GM11168 (cell line): ENCODE results near the gene CXCL1.

ENCODE experiments used
- in situ Hi-C: fragments of 300-500 bp; cut with MboI; formaldehyde crosslinking; loops from one replicate; pipeline ENCODE4 v1.12.0; 2022; ENCODE audit warnings: low sequenced_read_pairs; ENCODE audit not compliant: unreplicated experiment

CXCL1 gene

DNA sequence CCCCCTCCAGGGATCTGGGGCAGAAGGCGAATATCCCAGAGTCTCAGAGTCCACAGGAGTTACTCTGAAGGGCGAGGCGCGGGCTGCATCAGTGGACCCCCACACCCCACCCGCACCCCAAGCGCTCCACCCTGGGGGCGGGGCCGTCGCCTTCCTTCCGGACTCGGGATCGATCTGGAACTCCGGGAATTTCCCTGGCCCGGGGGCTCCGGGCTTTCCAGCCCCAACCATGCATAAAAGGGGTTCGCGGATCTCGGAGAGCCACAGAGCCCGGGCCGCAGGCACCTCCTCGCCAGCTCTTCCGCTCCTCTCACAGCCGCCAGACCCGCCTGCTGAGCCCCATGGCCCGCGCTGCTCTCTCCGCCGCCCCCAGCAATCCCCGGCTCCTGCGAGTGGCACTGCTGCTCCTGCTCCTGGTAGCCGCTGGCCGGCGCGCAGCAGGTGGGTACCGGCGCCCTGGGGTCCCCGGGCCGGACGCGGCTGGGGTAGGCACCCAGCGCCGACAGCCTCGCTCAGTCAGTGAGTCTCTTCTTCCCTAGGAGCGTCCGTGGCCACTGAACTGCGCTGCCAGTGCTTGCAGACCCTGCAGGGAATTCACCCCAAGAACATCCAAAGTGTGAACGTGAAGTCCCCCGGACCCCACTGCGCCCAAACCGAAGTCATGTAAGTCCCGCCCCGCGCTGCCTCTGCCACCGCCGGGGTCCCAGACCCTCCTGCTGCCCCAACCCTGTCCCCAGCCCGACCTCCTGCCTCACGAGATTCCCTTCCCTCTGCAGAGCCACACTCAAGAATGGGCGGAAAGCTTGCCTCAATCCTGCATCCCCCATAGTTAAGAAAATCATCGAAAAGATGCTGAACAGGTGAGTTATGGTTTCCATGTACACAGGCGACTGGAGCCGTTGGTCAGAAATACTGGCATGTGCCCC is at the start of gene CXCL1:
TSS of gene CXCL1 (plus strand) at position 264 of the 926 bp plus-strand sequence. CDS start at position 342, 78 bp downstream.
- in situ Hi-C loops = no loop called here

DNA sequence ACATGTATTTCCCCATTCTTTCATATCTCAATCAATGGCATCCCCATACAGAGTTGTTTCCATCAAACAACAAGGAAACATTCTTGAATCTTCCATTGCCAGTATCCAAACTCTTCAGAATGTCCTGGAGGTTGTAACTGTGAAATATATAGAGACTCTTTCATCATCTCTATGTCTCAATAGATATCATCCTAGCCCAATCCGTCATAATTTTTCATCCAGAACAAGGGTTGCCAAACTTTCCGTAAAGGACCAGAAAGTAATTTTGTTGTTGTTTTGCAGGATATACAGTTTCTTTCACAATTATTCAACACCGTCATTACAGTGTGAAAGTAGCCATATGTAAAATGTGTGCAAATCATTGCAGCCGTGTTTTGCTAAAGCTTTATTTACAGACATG is 47.9 kb upstream of the CXCL1 start:
- in situ Hi-C loops = no loop called here

GRCh38 chr4:73822389-73822788 is 46.8 kb upstream of the CXCL1 start:
- in situ Hi-C loops = no loop called here

- in situ Hi-C loops = no loop called here
These were observed 46.2 kb upstream of the CXCL1 start for GRCh38 chr4:73822812-73823504.

DNA sequence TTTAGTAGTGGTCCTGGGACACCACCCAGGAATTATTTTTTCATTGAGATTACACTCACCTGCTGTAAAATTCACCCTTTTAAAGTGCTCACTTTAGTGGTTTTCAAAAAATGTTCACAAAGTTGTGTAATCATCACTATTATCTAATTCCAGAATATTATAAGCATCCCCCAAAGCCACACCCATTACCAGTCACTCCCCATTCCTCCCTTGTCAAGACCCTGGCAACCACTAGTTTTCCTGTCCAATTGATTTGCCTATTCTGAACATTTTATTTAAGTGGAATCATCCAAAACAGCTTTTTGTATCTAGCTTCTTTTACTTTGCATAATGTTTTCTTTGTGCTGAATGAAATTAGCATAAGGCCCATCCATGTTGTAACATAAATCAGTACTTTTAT is 45.4 kb upstream of the CXCL1 start:
- in situ Hi-C loops = no loop called here

DNA sequence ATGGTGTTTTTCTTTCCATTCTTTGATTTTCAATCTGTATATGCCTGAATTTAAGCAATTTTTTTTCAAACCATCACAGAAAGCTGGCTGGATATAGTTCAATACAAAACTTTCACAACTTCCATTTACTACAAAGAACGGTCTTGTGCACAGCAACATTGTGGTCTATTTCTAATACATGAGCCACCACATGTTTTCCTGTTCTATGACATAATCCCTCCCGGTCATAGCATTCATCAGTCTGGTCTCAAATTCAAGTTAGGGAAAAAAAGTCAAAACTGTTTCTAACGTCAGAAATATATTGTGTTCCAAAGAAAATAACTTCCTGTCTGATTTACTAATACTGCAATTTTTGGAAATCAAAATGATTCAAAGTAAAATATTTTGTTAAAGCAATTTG is 40.2 kb upstream of the CXCL1 start:
- in situ Hi-C loops = no loop called here

GRCh38 chr4:73831569-73831968 is 37.6 kb upstream of the CXCL1 start:
- in situ Hi-C loops = no loop called here

DNA sequence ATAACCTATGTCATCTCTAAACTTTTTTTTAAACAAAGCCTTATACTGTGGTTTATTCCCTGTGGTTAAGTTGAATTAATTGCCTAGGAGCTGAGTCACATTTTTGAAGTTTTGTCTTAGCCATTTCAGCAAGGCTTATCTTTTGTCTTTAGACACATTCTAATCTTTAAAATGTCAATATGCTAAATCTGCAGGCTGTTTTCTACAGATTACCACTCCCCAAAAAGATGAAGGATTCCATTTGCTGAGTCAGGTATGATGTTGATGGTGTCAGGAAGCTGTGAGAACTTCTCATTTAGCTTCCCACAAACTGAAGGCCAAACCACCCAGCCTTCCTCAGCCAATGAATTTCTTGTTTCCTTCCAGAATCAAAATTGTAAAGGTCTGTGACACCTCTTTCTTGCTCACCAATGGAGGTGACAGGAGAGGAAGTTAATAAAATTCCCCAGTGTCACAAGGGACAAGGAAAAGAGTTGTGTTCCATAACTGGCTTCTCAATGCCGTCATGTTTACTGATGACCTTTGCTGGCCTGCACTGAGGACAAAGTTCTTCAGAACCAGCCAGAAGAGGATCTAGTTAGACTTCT is 36.4 kb upstream of the CXCL1 start:
- in situ Hi-C loops = no loop called here

- in situ Hi-C loops = no loop called here
These were observed 32.6 kb upstream of the CXCL1 start, which contains the start of gene CXCL6 for GRCh38 chr4:73836373-73837279. Gene CXCL6, plus strand, starts transcription at chr4:73836678. Its CDS starts 73 bp downstream, at chr4:73836751.

GRCh38 chr4:73839071-73839470 is 30.1 kb upstream of the CXCL1 start:
- in situ Hi-C loops = no loop called here

DNA sequence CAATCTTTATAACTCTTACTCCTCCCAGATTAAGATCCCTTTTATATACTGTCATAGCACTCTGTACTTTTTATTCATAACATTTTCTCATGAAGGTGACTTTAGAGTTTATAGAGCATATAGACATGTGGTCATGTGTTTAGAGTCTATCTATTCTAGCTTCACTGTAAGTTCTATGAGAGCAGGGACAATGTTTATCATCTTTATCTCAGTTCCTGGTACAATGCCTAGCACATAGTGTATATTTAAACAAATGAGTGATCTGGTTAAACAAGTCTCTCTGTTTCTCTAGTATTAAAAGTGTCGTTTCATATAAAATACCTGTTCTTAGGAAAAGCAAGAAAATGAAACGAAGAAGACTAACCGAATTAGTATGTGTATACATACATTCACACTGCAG is 29.5 kb upstream of the CXCL1 start:
- in situ Hi-C loops = no loop called here

GRCh38 chr4:73841243-73841925 is 27.8 kb upstream of the CXCL1 start:
- in situ Hi-C loops = no loop called here

DNA sequence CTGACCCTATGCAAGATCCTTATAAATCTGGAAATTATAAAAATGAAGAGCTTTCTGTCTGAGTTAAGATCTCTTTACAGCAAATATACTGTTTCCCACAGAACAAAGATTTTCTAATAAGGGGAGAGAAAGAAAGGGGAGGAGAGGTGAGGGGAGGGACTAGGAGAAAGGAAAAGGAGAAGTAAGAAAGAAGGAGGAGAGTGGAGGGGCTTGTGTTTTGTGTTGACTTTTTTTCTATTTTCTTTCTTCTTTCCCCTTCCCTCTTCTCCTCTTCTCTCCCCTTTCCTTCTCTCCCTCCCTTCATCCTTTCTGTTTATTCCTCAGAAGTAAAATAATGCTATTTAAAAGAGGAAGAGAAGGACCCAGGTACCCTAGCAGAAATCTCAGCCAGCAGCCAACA is 26.5 kb upstream of the CXCL1 start:
- in situ Hi-C loops = no loop called here

- in situ Hi-C loops = no loop called here
These were observed 25.8 kb upstream of the CXCL1 start for GRCh38 chr4:73843369-73843768.

DNA sequence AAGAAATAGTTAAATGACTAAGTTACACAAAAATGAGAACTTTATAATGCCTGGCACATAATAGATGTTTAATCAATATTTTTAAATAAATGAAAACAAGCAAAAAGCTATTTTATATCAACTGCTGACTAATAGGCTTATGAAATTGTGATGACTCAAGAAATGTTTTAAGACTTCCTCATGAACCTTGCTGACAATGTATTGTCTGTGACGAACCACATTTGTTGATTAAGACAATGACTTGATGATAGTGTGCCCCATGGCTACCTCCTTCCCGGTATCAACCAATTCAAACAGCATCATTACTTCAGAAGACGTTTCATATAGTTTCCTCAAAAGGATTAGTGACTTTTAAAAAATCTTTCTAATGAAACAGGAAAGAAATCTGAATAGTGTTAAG is 24.8 kb upstream of the CXCL1 start:
- in situ Hi-C loops = no loop called here

DNA sequence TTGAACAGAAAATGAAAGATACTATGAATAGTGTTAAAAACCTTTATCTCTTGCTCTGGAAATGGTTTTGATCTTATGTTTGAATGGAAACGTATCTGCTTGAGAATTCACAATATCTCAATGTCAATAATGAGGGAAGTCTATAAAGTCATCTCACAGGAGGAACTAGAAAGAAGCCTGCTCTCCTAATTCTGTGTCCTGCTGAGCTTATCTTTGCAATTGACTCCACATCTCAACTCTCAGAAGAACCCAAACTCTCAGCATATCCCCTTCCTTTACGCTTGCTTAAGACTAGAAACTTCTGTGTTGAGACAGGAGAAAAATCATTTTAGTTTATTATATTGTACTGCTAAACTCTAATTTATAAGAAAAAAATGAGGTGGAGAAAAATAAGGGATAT is 24.4 kb upstream of the CXCL1 start:
- in situ Hi-C loops = no loop called here

DNA sequence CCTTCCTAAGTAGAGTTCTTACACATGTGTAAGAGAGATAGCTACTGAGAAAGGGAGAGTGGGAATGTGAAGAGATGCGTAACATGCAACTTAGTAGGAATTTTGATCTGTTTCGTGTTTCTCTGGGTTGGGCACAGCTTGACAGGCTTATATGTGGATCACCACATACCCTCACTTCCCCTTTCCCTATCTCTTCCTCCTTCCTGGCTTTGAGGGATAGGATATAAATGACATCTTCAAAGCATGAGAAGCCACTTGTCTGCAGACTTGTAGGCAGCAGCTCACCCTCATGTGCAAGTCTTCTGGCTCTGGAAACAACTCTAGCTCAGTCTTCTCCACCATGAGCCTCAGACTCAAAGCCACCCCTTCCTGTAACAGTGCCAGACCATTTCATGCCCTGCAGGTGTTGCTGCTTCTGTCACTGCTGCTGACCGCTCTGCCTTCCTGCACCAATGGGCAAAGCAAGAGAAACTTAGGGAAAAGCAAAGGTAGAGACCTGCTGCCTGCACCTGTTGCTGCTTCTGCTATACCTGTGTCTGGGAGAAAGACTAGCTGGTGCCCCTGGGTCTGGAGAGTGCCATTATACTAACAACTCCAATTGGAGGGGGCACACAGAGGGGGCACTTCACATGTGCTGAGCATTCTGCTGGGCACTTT is 21.5 kb upstream of the CXCL1 start:
- in situ Hi-C loops = no loop called here

GRCh38 chr4:73848183-73848777 is 20.9 kb upstream of the CXCL1 start:
- in situ Hi-C loops = no loop called here
